ENCODE data around the gene MYPOP.

The MYPOP gene

DNA sequence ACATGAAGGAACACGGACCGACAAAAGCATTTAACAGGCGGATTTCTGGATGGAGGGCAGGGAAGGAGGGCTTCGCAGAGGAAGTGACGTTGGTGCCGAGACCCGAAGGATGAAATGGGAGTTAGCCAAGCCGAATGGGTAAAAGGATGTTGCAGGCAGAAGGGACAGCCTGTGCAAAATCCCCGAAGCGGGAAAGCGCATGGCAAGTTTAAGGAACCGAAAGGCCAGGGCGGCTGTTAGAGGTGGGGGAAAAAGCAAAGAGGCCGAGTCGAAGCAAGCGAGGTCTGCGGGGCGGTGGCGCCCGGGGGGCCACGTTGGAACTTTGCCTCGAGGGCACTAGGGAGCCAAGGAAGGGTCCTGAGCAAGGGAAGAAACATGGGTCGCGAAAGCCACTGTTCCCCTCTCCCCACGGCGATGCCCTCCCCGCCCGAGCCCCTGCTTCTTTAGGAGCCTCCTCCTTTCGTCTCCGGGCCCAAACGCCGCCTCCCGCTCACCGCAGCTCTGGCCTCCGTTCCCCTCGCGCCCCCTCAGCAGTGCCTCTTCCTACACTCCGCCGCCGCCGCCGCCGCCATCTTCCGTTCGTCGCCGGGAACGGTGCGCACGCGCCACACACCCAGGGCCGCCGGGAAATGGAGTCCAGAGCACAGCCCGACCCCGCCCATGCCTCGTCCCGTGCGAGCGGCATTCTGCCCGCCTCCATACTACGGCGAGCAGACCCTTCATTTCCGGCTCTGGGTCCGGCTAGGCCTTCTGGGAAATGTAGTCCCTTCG lies 39.7 kb downstream of the MYPOP start, which contains the start of gene SYMPK:
Gene SYMPK (minus strand): TSS at position 584 of the 771 bp plus-strand sequence. CDS start 8,652 bp downstream, outside the sequence.
- peak; percentile 98 to 99 for DNase-seq

DNA sequence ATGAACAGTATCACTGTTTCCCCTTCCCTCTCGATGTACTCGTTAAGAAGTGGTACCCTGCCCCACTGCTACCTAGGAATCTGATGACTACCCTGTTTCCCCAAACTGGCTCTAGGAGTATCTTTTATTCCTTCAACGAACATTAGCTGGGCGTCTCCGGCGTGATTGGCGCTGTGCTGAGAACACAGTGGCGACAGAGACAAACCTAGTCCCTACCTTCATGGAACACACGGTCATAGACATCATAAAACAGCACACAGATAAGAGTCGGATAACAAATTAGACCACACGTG lies 40.2 kb downstream of the MYPOP start:
- no peak for DNase-seq

DNA sequence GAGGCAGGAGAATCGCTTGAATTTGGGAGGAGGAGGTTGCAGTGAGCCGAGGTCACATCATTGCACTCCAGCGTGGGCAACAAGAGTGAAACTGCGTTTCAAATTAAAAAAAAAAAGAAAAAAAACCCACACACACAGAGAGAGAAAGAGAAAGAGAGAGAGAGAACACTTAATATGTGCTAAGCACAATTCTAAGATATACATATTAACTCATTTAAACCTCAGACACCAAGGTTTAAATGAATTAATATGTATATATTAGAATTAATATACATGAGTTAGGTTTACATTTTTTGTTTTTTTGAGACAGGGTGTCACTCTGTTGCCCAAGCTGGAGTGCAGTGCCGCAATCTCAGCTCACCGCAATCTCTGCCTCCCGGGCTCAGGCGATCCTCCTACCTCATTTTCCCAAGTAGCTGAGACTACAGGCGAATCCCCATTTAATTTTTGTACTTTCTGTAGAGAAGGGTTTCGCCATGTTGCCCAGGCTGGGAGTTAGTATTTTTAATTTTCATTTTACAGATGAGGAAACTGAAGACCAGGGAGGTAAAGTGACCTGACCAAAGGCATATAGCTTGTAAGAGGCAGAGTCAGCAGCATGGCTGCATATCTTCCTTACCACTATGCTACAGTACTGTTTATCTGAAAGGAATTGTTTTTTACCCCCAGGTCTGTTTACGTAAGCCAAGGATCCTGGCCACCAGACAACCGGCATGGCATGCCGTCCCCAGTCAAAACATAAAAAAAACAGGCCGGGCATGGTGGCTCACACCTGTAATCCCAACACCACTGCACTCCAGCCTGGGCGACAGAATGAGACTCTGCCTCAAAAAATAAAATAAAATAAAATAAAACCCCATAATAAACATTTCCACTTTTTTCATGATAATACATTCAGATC lies 41.8 kb downstream of the MYPOP start:
- DNase-seq: no peak

DNA sequence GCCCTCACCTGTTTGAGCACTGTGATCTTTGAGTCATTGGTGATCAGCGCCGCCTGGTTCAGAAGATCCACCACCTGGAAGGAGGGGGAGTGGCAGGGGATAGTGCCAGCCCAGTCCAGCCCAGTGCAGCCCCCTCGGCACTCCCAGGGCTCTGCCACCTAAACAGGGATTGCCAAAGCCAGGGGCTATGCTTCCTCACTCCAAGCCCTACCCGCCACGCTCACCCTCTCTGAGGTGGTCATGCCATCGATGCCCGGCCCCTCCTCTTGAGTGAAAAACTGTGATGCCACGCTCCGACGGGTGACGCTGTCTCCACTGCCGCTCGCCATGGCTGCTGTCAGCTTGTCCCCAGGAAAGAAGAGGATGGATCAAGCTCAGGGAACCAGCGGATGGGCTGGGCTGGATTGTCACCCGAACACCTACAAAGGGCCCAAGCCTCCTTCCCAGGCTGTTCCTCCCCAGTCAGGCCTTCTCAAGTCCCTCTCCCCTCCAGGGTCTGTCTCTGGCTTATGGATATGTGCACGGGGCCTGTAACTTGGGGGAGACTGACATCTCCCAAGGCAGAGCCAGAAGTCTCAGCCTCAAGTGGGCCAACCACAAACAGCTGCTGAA lies 48.1 kb downstream of the MYPOP start:
- DNase-seq: no peak

DNA sequence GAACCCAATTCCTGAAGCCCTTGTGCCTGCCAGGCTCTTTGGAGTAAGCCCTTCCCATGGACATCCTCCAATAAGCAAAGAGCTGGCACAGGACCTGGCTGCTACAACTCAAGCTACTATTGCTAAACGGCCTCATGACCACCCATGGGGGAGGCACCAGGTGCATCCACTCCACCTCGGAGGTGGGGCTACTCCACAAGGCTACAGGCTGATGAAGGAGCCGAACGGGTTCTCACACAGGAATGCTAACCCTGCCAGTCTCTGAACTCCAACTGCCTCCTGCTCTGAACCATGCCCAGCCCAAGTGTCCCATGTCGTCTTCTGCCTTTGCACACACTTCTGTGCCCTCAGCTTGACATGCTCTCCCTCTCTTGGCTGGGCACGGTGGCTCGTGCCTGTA lies 49.4 kb downstream of the MYPOP start:
- no peak for DNase-seq

DNA sequence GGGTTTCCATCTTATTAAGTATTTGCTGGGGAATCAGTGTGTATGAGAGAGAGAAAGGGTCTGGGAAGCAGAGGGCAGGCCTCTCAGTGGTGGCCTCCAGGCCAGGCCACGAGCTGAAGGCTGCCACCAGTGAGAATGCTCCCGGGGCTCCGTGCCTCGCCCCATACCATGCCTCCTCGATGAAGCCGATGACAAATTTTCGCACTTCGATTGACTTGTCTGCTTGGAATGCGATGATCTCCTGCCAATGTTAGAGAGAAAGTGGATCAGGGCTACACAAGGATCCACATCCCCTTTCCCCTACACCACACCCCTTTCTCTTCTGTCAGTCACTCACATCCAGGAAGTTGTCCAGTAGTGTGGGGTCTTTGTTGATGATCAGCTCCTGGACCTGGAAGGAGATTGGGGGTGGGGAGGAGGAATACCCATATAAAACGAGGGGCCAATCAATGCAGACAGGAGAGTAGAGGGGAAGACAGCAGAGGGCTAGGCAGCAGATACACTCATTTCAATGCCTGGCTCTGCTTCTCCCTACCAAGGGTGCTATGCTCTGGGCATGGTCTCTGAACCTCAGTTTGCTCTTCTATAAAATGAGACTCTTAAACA lies 50.2 kb downstream of the MYPOP start:
- no peak for DNase-seq

DNA sequence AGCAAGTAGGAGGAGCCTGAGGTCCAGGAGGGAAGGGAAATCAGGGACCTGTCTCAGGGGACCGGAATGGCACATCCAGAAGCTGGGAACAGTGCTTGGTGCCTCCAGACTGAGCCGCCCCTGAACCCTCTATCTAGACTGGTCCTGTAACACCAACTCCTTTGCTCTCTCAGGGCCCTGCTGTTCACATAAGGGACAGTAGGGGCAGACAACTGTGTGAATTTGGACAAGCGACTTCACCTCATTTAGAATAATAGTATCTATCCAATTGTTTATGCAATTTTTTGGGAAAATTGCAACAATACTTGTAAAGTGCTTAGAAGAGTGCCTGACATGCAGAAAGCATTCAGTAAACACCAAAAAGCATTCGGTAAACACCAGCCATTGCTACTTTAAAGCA lies 53.5 kb downstream of the MYPOP start:
- DNase-seq: no peak

DNA sequence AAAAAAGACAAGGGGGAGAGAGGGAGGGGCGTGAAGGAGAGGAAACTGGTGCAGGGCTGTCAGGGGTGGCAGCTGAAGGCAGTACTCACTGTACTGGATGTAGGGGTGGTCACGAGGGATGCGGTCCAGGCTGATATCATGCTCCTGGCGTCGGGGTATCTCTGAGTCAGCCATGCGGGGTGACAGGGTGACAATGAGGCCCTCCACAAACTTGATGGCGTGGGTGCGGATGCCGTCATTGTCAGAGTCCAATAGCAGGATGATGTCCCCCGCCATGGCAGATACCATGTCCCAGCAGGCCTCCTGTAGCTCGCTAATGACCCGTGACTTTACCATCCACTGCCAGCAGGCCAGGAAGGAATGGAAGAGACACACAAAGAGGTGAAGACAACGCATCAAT lies 54.8 kb downstream of the MYPOP start:
- DNase-seq: no peak

DNA sequence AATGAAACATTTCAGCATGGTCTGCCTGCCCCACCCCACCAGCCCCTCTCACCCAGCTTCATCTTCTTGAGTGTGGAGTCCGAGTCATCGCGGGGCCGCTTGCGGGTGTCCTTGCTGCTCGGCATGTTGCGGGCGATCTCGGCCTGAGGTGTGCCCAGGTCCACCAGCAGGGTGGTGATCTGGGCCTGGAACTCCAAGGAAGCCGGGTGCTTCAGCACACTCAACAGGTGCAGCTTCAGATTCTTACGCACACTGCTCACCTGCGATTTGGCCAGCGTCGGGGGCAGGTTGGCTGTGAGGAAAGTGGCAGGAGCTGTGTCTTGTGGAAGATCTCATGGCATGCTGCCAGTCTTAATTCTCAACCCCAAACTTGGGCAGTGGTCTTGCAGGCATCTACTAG lies 60.2 kb downstream of the MYPOP start:
- no peak for DNase-seq

Measured in stimulated activated CD4-positive, alpha-beta T cell treated with anti-CD3 and anti-CD28 coated beads, Interleukin-4, amount 100 ng/mL, for 4 hours (primary cell).